HAP-1 (cell line): ENCODE data around the gene PLA2G4E.

Experiments used
- DNase-seq, 2 experiments: peaks; one replicate each; pipeline ENCODE4 v3.0.0-alpha.2; 2016 to 2020; ENCODE audit warnings: low spot score in 2 of 2
- H3K27me3 ChIP-seq: fragments of 250-450 bp; sonication (Bioruptor Pico); 2 replicates; pipeline ENCODE4 v1.5.1; 2020; ENCODE audit warnings: low read depth, mild to moderate bottlenecking, moderate library complexity
- H3K36me3 ChIP-seq: fragments of 250-450 bp; sonication (Bioruptor Pico); replicated peaks from 2 replicates; pipeline ENCODE4 v1.5.1; 2020; ENCODE audit warnings: mild to moderate bottlenecking
- H3K4me1 ChIP-seq: fragments of 250-450 bp; sonication (Bioruptor Pico); 2 replicates; pipeline ENCODE4 v1.5.1; 2020; ENCODE audit warnings: mild to moderate bottlenecking
- H3K4me3 ChIP-seq: fragments of 250-450 bp; sonication (Bioruptor Pico); 2 replicates; pipeline ENCODE4 v1.5.1; 2020; ENCODE audit warnings: mild to moderate bottlenecking, moderate library complexity
- H3K9me3 ChIP-seq: fragments of 250-450 bp; sonication (Bioruptor Pico); 2 replicates; pipeline ENCODE4 v1.5.1; 2020; ENCODE audit warnings: mild to moderate bottlenecking, moderate library complexity
- in situ Hi-C: fragments of 300-500 bp; cut with MboI; formaldehyde crosslinking; loops from 3 replicates; pipeline ENCODE4 v1.14.3; 2020; ENCODE audit warnings: low sequenced_read_pairs, inconsistent platforms, mixed read lengths

The PLA2G4E gene

GRCh38 chr15:41979493-41980266 is 41.2 kb downstream of the PLA2G4E start:
- in situ Hi-C loops, result no loop called here
- Histone ChIP-seq H3K27me3 (peaks cover 9% of the 10 kb centered on the region), H3K9me3 (no peaks in the 10 kb centered on the region), H3K4me1 (no peaks in the 10 kb centered on the region; the same call in 1 of the 2 replicates), H3K4me3 (no peak overlapping the region), H3K36me3 (no peaks in the 10 kb centered on the region)
- no peak for DNase-seq

- no peaks in the 10 kb centered on the region for H3K9me3 ChIP-seq
- no peak for DNase-seq
- H3K27me3 ChIP-seq, result peaks cover 15% of the 10 kb centered on the region
- H3K36me3 ChIP-seq, result no peaks in the 10 kb centered on the region
- in situ Hi-C loops, result no loop called here
- H3K4me1 ChIP-seq, result no peaks in the 10 kb centered on the region; the same call in 1 of the 2 replicates
- H3K4me3 ChIP-seq, result no peak overlapping the region
These were observed 42.3 kb downstream of the PLA2G4E start for GRCh38 chr15:41978534-41978933.

GRCh38 chr15:41977757-41978383 is 43.0 kb downstream of the PLA2G4E start:
- Histone ChIP-seq H3K4me1 (peaks cover 4% of the 10 kb centered on the region), H3K27me3 (peaks cover 15% of the 10 kb centered on the region), H3K36me3 (no peaks in the 10 kb centered on the region), H3K9me3 (no peaks in the 10 kb centered on the region), H3K4me3 (no peak overlapping the region)
- no peak for DNase-seq
- in situ Hi-C loops, result no loop called here

GRCh38 chr15:41975669-41976068 is 45.2 kb downstream of the PLA2G4E start:
- in situ Hi-C loops, result no loop called here
- H3K9me3 ChIP-seq, result no peaks in the 10 kb centered on the region
- H3K27me3 ChIP-seq, result peaks cover 15% of the 10 kb centered on the region
- DNase-seq, result no peak
- H3K4me1 ChIP-seq, result peaks cover 5% of the 10 kb centered on the region
- H3K4me3 ChIP-seq, result no peak overlapping the region
- H3K36me3 ChIP-seq, result no peaks in the 10 kb centered on the region

- H3K4me3 ChIP-seq, result no peak overlapping the region
- no peaks in the 10 kb centered on the region for H3K36me3 ChIP-seq
- H3K9me3 ChIP-seq, result no peaks in the 10 kb centered on the region
- peaks cover 5% of the 10 kb centered on the region for H3K4me1 ChIP-seq
- in situ Hi-C loops, result no loop called here
- no peak for DNase-seq
- peaks cover 15% of the 10 kb centered on the region for H3K27me3 ChIP-seq
These were observed 46.8 kb downstream of the PLA2G4E start for GRCh38 chr15:41974041-41974440.

GRCh38 chr15:41972253-41973242 is 48.3 kb downstream of the PLA2G4E start, which contains the start of gene EHD4:
EHD4 (minus strand) TSS chr15:41972557; CDS start chr15:41972494, 63 bp downstream.
- Histone ChIP-seq H3K4me3 (peak within 1 kb of the TSS; percentile 60), H3K4me1 (peaks cover 5% of the 10 kb centered on the region), H3K36me3 (no peaks in the 10 kb centered on the region), H3K27me3 (peaks cover 15% of the 10 kb centered on the region), H3K9me3 (no peaks in the 10 kb centered on the region)
- peak; percentile 98 to 99 for DNase-seq
- in situ Hi-C loops, result no loop called here

- Histone ChIP-seq H3K9me3 (no peaks in the 10 kb centered on the region), H3K27me3 (peaks cover 15% of the 10 kb centered on the region), H3K36me3 (no peaks in the 10 kb centered on the region), H3K4me1 (peaks cover 5% of the 10 kb centered on the region), H3K4me3 (peak overlapping the region; percentile 60)
- in situ Hi-C loops, result no loop called here
- peak in 1 of 2 experiments; percentile 50 for DNase-seq
These were observed 49.0 kb downstream of the PLA2G4E start for GRCh38 chr15:41971895-41972252.

- H3K9me3 ChIP-seq, result no peaks in the 10 kb centered on the region
- H3K36me3 ChIP-seq, result no peaks in the 10 kb centered on the region
- H3K4me1 ChIP-seq, result peaks cover 5% of the 10 kb centered on the region
- H3K27me3 ChIP-seq, result peaks cover 15% of the 10 kb centered on the region
- peak; percentile 63 to 74 for DNase-seq
- peak overlapping the region; percentile 60 for H3K4me3 ChIP-seq
- in situ Hi-C loops, result no loop called here
These were observed 49.5 kb downstream of the PLA2G4E start for GRCh38 chr15:41971089-41971894.

- DNase-seq, result no peak
- H3K4me3 ChIP-seq, result no peak overlapping the region
- H3K36me3 ChIP-seq, result no peaks in the 10 kb centered on the region
- in situ Hi-C loops, result no loop called here
- peaks cover 5% of the 10 kb centered on the region for H3K4me1 ChIP-seq
- H3K9me3 ChIP-seq, result no peaks in the 10 kb centered on the region
- peaks cover 9% of the 10 kb centered on the region for H3K27me3 ChIP-seq
These were observed 50.4 kb downstream of the PLA2G4E start for GRCh38 chr15:41970456-41970855.

- no peak overlapping the region for H3K4me3 ChIP-seq
- no peak for DNase-seq
- no peaks in the 10 kb centered on the region for H3K36me3 ChIP-seq
- peaks cover 5% of the 10 kb centered on the region for H3K4me1 ChIP-seq
- peaks cover 7% of the 10 kb centered on the region; the same call in 1 of the 2 replicates for H3K27me3 ChIP-seq
- in situ Hi-C loops, result no loop called here
- H3K9me3 ChIP-seq, result no peaks in the 10 kb centered on the region
These were observed 50.9 kb downstream of the PLA2G4E start for GRCh38 chr15:41969851-41970431.

- no peak for DNase-seq
- in situ Hi-C loops, result no loop called here
- H3K4me1 ChIP-seq, result peaks cover 5% of the 10 kb centered on the region
- no peak overlapping the region for H3K4me3 ChIP-seq
- no peaks in the 10 kb centered on the region for H3K36me3 ChIP-seq
- no peaks in the 10 kb centered on the region for H3K9me3 ChIP-seq
- H3K27me3 ChIP-seq, result no peaks in the 10 kb centered on the region
These were observed 52.1 kb downstream of the PLA2G4E start for GRCh38 chr15:41968701-41969100.

GRCh38 chr15:41967506-41968206 is 53.2 kb downstream of the PLA2G4E start:
- no peak for DNase-seq
- in situ Hi-C loops, result no loop called here
- Histone ChIP-seq H3K9me3 (no peaks in the 10 kb centered on the region), H3K4me1 (no peaks in the 10 kb centered on the region; the same call in 1 of the 2 replicates), H3K36me3 (no peaks in the 10 kb centered on the region), H3K27me3 (no peaks in the 10 kb centered on the region), H3K4me3 (no peak overlapping the region)
